Measurements from ENCODE around the gene KRT16. TPM values are rescaled to one million over a fixed set of nuclear protein-coding genes. Genes with fewer than 3 reads are reported as not detected.

KRT16 gene
- total and polyA plus RNA-seq, 2 of the 8 experiments (the other 6 are each of a cell fraction or from before 2014, with no cell fraction given), result not detected

- TF ChIP-seq CHD7 (IDR thresholded peaks at IDR 0.05; ENCODE audit: insufficient replicate concordance, low read length) (no peak), EGR1 (IDR thresholded peaks at IDR 0.05; ENCODE audit: borderline replicate concordance, low read depth, low read length) (no peak), BRCA1 (IDR thresholded peaks at IDR 0.05; ENCODE audit: low read depth, low read length) (no peak), BCL11A (IDR thresholded peaks at IDR 0.05; ENCODE audit: low read depth in 2 of 2, low read length in 2 of 2) (no peak), JUND (IDR thresholded peaks at IDR 0.05; ENCODE audit: low read length) (no peak), BACH1 (IDR thresholded peaks at IDR 0.05; ENCODE audit: low read length) (no peak)
These were observed 26.4 kb upstream of the KRT16 start (continued) for GRCh38 chr17:41638941-41639340.

Data from H1 (cell line).